HK-2 (cell line): ENCODE results near the gene ZNRF3.
"Not testable (repeated sequence)": the region's sequence is repeated elsewhere in the genome, so short reads cannot be mapped to it uniquely, and the experiment has no call there.

ENCODE experiments used
- DNase-seq: peaks from one replicate; pipeline ENCODE4 v3.0.0-alpha.2; 2018; ENCODE audit not compliant: unreplicated experiment

ZNRF3 gene

DNA sequence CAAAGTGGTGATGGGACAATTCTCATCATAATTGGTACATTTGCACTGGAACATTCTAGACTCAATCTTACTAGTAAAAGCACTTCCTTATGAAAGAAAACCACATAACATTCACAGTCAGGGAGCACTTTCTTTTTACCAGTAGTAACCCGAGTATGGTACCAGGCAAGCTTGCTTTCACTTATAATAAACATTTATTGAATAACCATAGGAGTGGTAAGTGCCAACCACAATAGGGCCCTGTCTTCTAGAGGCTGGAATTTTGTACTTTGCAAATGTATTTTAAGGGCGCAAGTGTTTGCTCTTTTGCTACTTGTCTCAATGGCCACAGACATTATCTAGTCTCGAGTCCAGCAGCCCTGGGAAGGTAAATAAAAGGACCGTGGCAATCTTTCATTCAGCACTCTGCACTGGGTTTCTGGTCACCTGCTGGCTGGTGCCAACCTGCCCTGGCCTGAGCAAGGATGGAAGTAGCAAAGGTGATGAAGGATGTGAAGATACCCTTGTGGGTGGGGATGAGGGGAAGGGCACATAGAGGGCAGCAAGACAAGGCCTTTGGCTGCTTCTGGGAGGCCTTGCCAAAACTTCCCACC, 154.1 kb downstream of the ZNRF3 start:
- DNase-seq, result no peak

DNA sequence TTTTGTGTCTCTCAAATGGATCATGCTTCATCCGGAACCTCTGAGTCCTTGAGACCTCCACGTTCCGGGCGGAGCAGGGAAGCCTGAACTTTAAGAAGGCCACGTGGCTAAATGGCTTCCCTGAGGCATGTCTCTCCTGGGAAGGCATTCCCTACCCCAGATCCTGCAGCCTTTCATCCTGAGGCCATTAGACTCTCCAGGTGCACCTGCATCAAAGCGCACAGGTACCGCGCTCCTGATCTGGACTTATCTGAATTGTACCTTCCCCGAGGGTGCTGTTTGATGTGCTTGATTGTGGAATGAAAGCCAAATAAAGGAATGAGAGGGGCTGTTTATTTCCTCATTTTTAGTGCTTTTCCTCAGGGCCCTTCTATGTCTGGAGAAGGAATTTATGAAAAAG, 155.8 kb downstream of the ZNRF3 start:
- no peak for DNase-seq

DNA sequence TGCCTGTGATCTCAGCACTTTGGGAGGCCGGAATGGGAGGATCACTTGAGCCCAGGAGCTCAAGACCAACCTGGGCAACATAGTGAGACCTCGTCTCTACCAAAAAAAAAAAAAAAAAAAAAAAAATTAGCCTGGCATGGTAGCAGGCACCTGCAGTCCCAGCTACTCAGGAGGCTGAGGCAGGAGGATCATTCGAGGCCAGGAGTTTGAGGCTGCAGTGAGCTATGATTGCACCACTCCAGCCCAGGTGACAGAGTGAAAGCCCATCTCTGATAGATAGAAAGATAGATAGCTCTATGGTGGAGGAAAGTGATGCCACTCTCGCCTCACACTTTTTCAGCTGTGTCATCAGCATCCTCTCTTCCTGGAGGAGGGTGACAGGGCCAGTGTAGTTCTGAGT, 156.3 kb downstream of the ZNRF3 start:
- DNase-seq, result not testable (repeated sequence)

DNA sequence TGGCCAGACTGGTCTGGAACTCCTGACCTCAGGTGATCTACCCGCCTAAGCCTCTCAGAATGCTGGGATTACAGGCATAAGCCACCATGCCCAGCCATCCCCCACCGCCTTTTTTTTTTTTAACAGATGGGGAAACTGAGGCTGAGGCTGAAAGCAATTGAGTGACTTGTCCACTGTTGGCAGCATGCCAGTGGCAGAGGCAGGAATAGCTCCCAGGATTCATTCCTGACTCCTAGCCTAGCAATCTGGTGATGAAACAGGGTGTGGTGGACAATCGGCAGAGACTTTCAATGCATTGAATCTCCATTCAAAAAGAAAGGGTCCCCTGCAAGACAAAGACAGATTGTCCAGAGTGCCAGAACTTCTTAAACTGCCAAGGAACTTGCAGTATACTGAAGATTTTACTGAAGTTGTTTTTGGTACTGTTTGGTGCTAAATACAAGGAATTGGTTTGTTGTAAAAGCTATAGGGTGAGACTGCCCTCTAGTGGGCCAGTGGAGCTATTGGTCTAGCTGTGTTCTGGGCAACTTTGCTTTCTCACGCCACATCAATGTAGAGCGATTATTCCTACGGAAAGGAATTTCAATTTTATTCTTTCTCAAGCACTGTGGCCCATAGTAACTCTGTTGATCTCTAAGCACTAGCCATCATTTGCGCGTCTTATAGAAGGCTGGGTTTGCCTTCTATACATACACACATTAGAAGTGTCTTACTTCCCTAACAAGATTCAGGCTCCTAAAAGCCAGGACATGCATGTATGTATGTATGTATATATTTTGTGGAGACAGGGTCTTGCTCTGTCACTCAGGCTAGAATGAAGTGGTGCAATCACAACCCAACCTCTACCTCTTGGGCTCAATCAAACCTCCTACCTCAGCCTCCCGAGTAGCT, 157.3 kb downstream of the ZNRF3 start:
- DNase-seq, result peak; percentile 47

DNA sequence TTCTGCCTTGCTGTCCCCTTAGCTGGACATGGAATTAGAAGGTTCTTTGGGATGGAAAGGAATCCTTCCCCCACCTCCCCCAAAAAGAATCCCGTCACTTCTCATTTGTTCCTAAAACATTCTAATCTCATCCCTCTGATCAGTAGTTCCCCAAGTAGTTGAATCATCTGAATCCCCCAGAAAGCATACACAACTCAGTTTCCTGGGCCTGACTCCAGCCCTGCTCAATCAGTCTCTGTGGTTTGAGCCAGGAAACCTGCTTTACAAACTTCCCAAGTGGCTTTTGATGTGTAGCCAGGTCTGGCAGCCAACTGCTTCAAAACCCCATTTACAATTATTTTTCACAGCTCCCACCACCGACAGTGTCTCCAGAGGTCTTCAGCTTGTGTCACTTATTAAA, 158.0 kb downstream of the ZNRF3 start:
- DNase-seq, result no peak

DNA sequence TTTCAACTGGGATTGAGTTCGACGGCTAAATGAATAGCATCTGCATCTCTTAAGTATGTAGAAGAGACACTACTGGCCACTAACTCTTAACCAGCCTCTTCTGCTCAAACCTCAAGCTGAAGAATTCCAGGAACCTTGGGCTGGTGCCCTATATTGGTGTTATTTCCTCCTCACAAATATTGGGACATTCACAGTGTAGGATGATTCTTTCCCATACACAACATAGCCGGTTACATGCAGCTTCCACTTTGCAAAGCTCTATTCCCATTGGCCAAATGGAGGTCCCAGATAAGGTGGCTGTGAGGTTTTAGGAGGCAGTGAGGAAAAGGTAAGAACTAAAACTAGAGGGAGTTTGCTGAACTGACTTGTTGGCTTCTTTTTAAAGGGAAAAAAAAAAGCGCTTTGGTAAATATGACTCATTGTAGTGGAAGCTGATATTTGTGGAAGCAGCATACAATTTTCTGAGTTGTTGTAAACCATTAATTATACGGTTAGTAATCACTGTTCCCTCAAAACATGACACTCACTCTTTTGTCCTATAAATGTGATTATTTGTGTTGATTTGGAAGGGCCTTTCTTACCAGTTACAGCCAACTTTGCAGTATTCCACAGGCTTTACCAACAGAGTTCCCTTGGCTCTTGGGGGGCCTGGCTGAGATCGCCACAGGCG, 160.7 kb downstream of the ZNRF3 start:
- DNase-seq, result no peak

DNA sequence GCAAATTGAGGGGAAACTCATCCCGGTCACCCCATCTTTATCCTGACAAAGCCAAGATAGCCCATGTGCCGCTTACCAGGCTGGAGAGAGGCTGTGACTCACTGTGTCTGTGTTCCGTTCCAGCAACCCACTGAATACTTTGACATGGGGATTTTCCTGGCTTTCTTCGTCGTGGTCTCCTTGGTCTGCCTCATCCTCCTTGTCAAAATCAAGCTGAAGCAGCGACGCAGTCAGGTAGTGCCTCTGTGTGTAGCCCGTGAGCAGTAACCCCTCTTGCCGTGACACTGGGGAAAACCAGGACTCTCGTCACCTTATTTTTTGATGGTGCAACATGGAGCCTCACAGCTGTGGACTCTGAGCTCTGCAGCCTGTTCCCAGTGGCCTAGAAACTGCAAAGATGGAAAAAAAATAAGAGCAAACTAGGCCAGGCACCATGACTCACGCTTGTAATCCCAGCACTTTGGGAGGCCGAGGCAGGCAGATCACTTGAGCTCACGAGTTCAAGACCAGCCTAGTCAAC, 161.3 kb downstream of the ZNRF3 start:
- DNase-seq, result peak; percentile 75

DNA sequence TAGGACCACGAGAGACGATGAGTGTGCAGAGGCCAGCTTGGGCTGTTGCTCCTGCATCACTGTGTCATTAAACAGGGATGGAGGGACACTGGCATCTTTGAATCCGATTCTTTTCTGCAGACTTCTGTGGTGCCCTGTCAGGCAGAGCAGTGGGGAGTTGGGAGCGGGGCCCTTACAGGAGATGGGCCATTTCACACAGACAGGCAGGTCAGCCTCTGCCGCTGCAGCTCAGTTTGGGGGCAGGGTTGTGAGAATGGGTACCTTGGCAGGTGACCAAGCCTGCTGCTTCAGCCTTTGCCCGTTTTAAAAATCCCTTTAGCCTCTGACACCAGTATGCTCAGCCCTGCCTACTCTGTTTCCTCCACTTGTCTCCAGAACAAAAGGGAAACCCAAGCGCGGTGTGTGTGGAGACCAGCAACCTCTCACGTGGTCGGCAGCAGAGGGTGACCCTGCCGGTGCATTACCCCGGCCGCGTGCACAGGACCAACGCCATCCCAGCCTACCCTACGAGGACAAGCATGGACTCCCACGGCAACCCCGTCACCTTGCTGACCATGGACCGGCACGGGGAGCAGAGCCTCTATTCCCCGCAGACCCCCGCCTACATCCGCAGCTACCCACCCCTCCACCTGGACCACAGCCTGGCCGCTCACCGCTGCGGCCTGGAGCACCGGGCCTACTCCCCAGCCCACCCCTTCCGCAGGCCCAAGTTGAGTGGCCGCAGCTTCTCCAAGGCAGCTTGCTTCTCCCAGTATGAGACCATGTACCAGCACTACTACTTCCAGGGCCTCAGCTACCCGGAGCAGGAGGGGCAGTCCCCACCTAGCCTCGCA, 165.7 kb downstream of the ZNRF3 start:
- DNase-seq, result no peak

DNA sequence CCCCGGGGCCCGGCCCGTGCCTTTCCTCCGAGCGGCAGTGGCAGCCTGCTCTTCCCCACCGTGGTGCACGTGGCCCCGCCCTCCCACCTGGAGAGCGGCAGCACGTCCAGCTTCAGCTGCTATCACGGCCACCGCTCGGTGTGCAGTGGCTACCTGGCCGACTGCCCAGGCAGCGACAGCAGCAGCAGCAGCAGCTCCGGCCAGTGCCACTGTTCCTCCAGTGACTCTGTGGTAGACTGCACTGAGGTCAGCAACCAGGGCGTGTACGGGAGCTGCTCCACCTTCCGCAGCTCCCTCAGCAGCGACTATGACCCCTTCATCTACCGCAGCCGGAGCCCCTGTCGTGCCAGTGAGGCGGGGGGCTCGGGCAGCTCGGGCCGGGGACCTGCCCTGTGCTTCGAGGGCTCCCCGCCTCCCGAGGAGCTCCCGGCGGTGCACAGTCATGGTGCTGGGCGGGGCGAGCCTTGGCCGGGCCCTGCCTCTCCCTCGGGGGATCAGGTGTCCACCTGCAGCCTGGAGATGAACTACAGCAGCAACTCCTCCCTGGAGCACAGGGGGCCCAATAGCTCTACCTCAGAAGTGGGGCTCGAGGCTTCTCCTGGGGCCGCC, 166.4 kb downstream of the ZNRF3 start:
- DNase-seq, result no peak

DNA sequence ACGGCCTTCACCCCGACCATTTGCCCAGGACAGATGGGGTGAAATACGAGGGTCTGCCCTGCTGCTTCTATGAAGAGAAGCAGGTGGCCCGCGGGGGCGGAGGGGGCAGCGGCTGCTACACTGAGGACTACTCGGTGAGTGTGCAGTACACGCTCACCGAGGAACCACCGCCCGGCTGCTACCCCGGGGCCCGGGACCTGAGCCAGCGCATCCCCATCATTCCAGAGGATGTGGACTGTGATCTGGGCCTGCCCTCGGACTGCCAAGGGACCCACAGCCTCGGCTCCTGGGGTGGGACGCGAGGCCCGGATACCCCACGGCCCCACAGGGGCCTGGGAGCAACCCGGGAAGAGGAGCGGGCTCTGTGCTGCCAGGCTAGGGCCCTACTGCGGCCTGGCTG, 167.1 kb downstream of the ZNRF3 start:
- DNase-seq, result no peak

DNA sequence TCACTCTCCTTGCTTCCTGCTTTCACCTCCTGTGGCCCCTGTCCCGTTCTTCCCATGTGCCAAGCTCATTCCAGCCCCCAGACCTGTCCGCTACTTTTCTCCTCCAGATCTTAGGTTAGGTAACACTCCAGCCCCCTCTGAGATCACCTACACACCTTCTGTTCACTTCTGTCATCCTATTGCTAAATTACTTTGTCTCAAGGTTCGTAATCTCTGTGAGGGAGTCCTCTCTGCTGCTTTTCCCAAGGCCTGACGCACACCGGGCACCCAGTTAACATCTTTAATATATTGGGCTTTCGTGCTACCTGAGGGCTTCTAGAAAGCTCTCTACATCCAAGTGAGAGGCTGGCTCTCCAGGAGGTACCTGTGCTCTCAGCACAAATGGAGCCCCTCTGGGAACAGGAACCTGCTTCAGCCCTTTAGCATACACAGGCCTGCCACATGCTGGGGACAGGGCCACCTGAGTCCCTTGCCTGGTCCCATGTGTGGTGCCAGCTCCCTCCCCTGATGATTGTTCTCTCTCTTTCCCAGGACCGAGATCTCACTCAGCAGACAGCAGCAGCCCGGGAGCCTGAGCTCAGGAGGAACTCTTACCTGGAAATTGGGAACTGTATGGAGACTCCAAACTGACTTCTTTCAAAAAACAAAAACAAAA, 169.8 kb downstream of the ZNRF3 start:
- DNase-seq, result no peak

DNA sequence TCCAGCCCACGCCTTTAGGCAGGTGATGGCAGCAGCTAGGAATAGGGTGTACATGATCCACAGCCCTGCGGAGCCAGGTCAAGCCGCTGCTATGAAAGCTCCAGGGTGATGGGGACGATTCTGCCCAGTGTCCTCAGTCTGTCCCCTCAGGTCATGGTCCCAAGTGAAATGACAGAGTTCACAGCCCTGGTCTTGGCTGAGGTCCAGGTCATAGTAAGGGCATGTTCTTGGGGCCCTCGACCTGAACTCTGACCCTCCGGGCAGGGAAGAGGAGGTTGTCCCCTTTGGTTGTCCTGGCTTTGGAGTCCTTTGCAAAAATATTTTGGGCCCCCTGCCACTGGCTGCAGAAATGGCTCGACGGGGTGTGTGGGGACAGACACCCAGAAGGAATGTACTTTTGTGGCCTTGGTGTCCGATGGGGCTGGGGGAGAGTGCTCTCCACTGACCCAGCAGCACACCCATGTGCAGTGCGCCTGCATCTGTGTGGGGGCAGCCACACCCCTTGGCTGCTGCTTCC, 170.9 kb downstream of the ZNRF3 start:
- DNase-seq, result no peak

DNA sequence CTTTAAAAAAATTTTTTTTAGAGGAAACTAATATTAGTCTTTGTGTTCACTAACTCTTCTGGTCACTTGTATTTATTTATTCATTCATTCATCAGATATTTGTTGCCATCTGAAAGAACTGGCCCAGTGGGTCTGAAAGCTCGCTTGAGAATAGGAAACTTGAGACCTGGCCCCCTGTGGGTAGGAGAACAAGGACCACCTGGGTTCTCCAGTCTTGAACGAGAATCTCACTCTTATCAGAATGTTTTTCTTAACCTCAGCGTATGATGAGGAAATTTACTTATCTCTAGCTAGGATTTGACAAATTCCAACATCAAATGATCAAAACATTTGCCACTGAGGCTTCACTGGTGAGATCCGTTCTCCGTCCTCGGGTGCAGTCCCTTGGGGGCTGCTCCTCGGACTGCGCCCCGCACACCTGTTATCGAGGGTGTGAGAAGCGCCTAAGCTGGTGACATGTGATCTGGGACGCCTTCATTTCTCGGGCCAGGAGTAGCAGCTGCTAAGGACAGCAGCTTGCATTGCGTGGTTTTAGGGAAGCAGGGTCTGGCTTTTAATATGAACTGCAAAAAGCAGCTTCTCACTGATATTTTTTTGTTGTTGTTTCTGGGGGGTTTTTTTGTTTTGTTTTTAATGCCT, 171.9 kb downstream of the ZNRF3 start:
- no peak for DNase-seq

DNA sequence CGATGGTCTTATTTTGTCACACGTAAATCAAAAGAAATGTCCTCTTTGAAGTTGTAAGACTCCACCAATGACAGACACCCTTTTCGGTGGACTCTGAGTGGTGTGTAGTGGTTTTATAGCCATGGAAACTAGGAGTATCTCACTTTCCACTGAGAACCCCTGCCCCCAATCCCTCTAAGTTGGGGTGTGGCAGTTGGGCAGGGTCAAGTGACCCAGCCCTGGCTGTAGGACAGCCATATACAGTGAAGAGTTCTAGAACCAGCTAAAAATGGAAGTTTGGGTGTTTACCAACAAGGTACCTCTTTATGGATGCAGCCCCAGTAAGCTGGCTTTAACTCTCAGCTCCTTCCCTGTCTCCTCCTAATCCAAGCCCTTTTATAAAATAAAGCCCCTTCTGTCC, 173.1 kb downstream of the ZNRF3 start:
- no peak for DNase-seq

DNA sequence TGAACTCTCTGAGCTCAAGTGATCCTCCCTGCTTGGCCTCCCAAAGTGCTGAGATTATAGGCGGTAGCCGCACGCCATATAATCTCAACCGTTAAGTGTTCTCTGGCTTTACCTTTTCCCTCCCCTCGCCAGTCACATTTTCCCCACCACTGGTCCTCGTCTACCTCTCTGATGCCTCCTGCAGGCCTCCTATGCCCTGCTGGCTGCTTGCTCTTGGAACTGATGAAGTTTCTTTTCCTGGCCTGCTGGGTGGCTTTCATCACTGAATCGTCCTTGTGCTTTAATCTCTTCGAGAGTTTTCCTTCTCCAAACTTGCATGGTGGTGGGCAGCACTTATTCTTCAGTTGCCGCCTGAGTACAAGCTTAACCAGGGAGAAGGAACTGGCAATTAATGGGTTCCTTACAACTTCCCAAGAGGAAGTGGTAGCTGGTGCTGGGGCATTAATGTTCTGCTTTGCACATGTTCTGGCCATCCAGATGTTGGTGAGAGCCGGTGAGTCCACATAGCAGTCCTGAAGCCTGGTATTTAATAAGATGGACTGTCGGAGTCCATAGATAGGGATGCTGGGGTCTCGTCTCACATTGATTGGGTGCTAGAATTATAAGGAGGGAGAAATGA, 177.0 kb downstream of the ZNRF3 start:
- DNase-seq, result no peak

DNA sequence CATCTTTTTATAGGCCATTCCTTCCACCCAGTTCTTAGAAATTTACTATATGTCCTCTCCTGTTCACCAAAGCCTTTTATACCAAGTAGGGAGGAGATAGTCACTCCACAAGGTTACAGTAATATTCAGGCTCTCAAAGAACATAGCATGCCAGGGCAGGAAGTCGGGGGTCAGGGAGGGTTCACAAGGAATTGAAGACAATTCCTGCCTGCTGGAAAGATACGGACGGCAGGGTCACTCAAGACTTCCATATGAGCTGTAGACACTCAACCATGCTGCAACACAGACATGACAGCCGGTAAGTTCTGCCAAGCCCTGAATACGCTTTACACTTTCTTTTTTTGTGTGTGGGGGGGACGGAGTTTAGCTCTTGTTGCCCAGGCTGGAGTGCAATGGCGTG, 177.6 kb downstream of the ZNRF3 start:
- no peak for DNase-seq

DNA sequence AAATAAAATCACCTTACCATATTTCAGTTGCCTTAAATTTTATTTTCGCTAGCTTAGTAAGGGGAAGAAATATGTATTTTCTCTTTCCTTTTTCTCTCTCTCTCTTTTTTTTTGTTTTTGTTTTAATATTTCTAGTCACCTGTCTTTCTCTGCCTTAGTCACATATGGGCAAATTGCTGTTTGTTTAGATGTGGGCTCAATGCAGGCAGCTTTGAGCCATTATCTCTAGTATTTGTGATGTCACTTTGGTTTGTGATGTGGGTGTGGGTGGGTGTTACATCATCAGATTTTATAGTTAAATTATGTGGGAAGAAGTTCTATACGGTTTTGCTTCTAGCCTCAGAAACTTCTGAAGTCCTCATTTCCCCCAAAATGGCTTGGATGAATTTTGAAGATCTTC, 178.4 kb downstream of the ZNRF3 start, which contains the start of gene C22orf31:
TSS of gene C22orf31 (minus strand) at position 59 of the 400 bp plus-strand sequence. CDS start at position 20, 39 bp downstream.
- DNase-seq, result no peak

DNA sequence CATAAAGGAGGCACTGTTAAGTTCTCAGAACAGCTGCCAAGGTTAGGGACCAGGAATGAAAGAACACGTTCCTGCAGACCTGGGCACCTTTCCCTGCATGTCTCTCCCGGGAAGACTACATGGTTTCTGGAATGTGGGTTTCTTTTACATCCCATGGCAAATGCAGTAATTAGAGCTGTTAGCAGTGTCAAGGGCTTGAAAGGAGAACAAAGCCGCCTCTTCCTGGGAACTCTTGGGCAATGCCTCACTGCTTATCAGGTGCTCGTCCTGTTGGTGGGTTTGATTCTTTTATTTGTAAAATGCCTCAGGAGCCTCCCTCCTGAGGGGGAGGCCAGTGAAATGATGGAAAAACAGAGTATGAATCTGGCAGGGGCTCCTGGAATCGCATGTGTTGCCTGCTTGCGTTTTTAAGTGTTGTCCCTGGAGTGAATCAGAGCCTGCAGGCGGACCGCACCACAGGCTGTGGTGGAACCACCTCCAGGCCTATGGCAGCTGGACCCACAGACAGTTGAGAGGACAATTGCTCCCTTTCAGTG, 179.0 kb downstream of the ZNRF3 start:
- no peak for DNase-seq
